Skin of body (tissue), 2 donors: ENCODE data around the gene CHD9NB. TPM values are rescaled to one million over a fixed set of nuclear protein-coding genes. Genes with fewer than 3 reads are reported as not detected.

Experiments
- DNase-seq: peaks from one replicate; lab custom pipeline; 2025; lab: John Stamatoyannopoulos, UW
- total RNA-seq: library from RNA; depleted of rRNA; stranded (reverse); fragments of >200 nt; gene quantifications from one replicate; pipeline ENCODE4 v1.2.3, GENCODE V29; 2014

The CHD9NB gene
- total RNA-seq, 1 donor from 2014 or later = 3.6 TPM

- DNase-seq = no peak
These were observed 18.4 kb downstream of the CHD9NB start for GRCh38 chr16:53034306-53034705.

DNA sequence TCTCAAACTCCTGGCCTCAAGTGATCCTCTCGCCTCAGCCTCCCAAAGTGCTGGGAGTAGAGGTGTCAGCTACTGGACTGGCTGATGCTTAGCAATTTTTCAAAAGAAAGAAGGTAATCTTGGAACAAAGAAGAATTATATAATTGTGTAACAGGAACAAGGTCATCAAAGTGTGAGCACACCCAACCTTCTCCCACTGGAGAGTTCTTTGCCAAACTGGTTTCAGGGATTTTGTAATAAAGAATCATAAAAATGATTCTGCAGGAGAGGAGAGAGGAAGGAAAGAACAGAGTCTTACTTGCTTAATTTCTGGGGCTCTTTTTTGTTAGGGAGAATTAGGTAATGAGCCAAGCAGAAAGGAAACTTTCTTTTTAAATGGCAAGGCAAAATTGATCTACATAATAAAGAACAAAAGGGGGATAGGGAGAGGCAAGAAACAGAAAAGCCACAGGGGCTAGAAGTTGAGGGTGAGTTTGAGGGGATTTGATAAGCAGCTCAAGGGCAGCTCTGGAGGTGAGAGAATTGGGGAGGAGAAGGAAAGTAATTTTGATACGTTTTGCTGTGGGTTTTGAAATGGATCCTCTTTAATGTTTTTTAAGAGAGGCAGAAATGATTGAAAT is 21.3 kb downstream of the CHD9NB start:
- no peak for DNase-seq

DNA sequence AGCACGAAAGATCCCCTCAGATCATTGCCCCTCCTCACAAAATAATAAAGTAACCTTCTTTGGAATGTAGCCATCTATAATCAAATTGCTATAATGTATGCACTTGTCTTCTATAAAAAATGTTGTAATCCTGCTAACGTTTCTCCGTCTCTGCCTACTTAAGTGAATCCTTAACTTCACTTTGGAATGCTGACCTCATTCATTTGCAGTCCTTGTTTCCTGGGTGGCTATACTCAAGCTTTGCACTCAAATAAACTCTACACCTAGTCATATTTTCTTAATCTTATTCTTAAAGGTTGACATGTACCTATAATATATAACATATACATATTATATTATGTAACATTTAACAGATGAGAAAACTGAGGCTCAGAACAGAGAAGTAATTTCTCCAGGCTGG is 22.7 kb downstream of the CHD9NB start:
- no peak for DNase-seq

DNA sequence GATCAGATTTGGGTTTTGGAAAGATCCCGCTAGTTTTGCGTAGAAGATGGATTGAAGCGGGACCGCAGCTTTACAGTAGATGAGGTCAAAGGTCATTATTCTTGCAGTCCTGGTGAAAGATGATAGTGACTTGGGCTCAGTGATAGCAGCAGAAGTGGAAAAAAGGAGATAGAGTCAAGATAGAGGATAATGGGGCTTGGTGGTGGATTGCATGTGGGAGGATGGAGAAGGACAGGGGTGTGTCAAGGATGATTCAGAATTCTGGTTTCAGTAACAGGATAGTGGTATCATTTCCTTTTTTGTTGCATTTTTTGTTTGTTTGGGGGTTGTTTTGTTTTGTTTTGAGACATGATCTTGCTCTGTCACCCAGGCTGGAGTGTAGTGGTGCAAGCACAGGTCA is 28.7 kb downstream of the CHD9NB start:
- no peak for DNase-seq

DNA sequence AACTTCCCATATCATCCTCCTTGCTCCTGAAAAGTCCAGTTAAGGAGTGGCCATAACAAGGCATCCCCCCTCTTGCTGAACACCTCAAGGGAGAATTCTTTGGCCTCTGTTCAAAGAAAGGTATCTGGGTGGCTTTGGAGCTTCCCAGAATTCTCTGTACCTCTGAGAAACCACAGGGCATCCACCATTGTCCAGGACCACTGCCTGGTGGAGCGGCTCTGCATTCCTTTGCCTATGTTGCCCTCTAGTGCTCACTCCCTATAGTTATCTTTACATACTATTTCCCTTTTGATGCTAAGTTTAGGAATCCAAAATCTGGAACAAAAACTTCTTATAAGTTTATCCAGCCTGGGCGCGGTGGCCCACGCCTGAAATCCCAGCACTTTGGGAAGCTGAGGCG is 30.3 kb downstream of the CHD9NB start:
- peak; percentile 35 for DNase-seq

DNA sequence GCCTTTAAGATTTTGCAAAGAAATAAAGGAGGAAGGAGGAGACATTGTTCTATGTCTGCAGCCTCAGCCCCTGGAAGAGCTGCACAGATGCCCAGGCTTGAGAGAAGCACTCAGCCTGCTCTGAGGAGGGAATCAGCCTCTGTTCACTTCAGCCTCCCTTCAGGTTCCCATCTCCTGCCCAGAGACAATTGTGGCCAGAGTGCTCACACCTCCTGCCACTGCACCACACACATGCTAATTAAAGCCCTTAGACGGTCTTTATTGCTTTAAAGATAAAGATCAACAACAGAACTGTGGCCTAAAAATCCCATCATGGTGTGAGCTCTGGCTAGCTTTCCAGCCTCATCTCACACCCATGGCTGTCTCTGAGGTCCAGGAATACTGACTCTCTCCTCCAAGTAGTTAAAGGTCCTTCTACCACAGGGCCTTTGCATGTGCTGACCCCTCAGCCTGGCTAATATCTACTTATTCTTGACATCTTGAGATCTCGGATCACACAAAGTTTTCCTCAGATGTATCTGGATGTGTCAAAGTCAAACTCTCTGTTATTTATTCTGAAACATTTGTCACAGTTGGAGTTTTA is 33.8 kb downstream of the CHD9NB start:
- DNase-seq = no peak

DNA sequence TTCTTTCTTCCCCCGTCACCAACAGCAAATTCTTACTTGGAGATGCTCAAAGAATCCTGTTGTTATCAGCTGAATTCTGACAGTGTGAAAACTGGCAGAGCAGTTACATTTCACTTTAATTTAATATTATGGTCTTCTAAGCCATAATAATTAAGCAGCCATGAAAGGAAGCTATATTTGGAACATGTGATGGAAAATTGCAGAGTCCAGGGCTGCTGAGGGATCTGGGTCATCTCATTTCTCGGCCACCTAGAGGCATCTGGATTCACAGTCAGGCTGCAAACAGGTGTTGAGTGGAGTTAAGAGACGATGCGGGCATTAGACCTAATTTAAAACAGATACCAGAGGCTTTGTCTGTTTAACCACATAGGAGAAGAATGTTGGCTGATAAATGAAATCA is 38.4 kb downstream of the CHD9NB start:
- no peak for DNase-seq

- no peak for DNase-seq
These were observed 45.6 kb downstream of the CHD9NB start for GRCh38 chr16:53007095-53007494.

- DNase-seq = no peak
These were observed 54.8 kb downstream of the CHD9NB start for GRCh38 chr16:52997922-52998321.

DNA sequence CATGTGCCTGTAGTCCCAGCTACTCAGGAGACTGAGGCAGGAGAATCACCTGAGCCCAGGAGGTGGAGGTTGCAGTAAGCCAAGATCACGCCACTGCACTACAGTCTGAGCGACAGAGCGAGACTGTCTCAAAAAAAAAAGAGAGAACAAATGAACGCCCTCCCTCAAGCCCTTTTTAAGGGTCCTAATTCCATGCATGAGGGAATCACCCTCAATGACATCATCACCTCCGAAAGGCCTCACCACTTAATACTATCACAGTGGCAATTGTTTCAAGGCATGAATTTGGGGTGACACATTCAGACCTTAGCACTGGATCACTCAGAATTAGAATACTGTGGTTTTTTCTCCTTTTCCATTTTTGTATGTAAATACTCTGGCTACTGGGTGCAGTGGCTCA is 57.8 kb downstream of the CHD9NB start:
- no peak for DNase-seq

DNA sequence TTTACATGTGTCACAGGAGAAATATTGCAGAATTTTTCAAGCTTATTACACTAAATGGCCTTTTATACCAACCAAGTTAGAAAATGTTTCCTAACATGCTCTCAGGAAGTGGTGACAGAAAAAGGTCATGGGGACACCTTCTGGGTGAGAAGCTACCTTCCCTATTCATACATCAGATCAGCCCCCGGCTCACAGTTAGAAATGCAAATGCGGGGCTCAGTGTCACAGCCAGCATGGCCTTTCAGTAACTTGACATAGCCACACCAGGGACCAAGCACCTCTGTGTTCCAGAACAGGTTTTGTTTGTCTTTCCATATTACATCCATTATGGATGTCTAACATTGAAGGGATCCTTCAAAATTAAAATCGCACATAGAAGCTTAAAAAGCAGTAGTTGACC is 59.5 kb downstream of the CHD9NB start:
- no peak for DNase-seq

GRCh38 chr16:52991572-52991971 is 61.1 kb downstream of the CHD9NB start:
- DNase-seq = no peak

Other genes with a start within 250 kb of the CHD9NB start
- gene CHD9, start 2.1 kb upstream of the CHD9NB start, total RNA-seq = 99.4 TPM